Measurements from ENCODE around the gene METTL23. TPM values are rescaled to one million over a fixed set of nuclear protein-coding genes. Genes with fewer than 3 reads are reported as not detected.
A peak's percentile ranks its signal among the peaks of the same experiment; 100 is the strongest.

METTL23 gene
- total and polyA plus RNA-seq, 8 donors, result 1.2 to 72.1 (median 31.7) TPM

- Histone ChIP-seq H3K4me3 (no peak overlapping the region), H3K36me3 (peaks cover 35 to 75% (median 67%) of the 10 kb centered on the region in 4 donors), H3K4me1 (peaks cover 0 to 4% (median 0%) of the 10 kb centered on the region in 4 donors), H3K27me3 (no peaks in the 10 kb centered on the region), H3K27ac (no peak overlapping the region), H3K9me3 (no peaks in the 10 kb centered on the region)
- intact Hi-C loops (cut with DNase I; ENCODE audit: low total_unique reads), result no loop called here
- DNase-seq, result no peak
- TF ChIP-seq CTCF (IDR thresholded peaks at IDR 0.05), result no peak
- TF ChIP-seq POLR2A (IDR thresholded peaks at IDR 0.05), result no peak
- no peak for TF ChIP-seq EP300 (IDR thresholded peaks at IDR 0.05)
- TF ChIP-seq POLR2AphosphoS5 (IDR thresholded peaks at IDR 0.05), result no peak
- WGBS, 5 donors, result 95 to 100% (median 100%) methylated on average over 1 of the region's 1 CpG
These were observed 22.0 kb downstream of the METTL23 start for GRCh38 chr17:76748657-76749056.

GRCh38 chr17:76751416-76751993 is 24.9 kb downstream of the METTL23 start:
- Histone ChIP-seq H3K36me3 (peaks cover 25 to 72% (median 63%) of the 10 kb centered on the region in 4 donors), H3K4me1 (peaks cover 0 to 4% (median 0%) of the 10 kb centered on the region in 4 donors), H3K4me3 (no peak overlapping the region), H3K27ac (no peak overlapping the region), H3K27me3 (no peaks in the 10 kb centered on the region), H3K9me3 (no peaks in the 10 kb centered on the region)
- DNase-seq, result no peak
- TF ChIP-seq EP300 (IDR thresholded peaks at IDR 0.05), result no peak
- TF ChIP-seq CTCF (IDR thresholded peaks at IDR 0.05), result no peak
- TF ChIP-seq POLR2A (IDR thresholded peaks at IDR 0.05), result no peak
- no peak for TF ChIP-seq POLR2AphosphoS5 (IDR thresholded peaks at IDR 0.05)
- intact Hi-C loops (cut with DNase I; ENCODE audit: low total_unique reads), result no loop called here
- WGBS, 5 donors, result 87 to 97% (median 95%) methylated on average over 3 of the region's 3 CpGs

- Histone ChIP-seq H3K36me3 (peaks cover 27 to 72% (median 63%) of the 10 kb centered on the region in 4 donors), H3K4me3 (no peak overlapping the region), H3K9me3 (no peaks in the 10 kb centered on the region), H3K27ac (no peak overlapping the region), H3K4me1 (peaks cover 0 to 4% (median 0%) of the 10 kb centered on the region in 4 donors), H3K27me3 (no peaks in the 10 kb centered on the region)
- intact Hi-C loops (cut with DNase I; ENCODE audit: low total_unique reads), result no loop called here
- 84 to 90% (median 85%) methylated on average over 4 of the region's 4 CpGs for WGBS, 5 donors
- no peak for DNase-seq
- TF ChIP-seq POLR2A (IDR thresholded peaks at IDR 0.05), result no peak
- TF ChIP-seq POLR2AphosphoS5 (IDR thresholded peaks at IDR 0.05), result no peak
- TF ChIP-seq EP300 (IDR thresholded peaks at IDR 0.05), result no peak
- TF ChIP-seq CTCF (IDR thresholded peaks at IDR 0.05), result no peak
These were observed 25.4 kb downstream of the METTL23 start for GRCh38 chr17:76752006-76752405.

- no peaks in the 10 kb centered on the region for H3K4me1 ChIP-seq
- H3K36me3 ChIP-seq, result peaks cover 30 to 72% (median 66%) of the 10 kb centered on the region in 4 donors
- TF ChIP-seq CTCF (IDR thresholded peaks at IDR 0.05), result no peak
- TF ChIP-seq POLR2A (IDR thresholded peaks at IDR 0.05), result no peak
- no peak for TF ChIP-seq POLR2AphosphoS5 (IDR thresholded peaks at IDR 0.05)
- no peak for TF ChIP-seq EP300 (IDR thresholded peaks at IDR 0.05)
- H3K4me3 ChIP-seq, result no peak overlapping the region
- 82 to 89% (median 88%) methylated on average over 12 of the region's 12 CpGs for WGBS, 5 donors
- no peak for DNase-seq
- no peaks in the 10 kb centered on the region for H3K27me3 ChIP-seq
- H3K9me3 ChIP-seq, result no peaks in the 10 kb centered on the region
- peak overlapping the region in 1 of 5 donors; percentile 52 for H3K27ac ChIP-seq
- intact Hi-C loops (cut with DNase I; ENCODE audit: low total_unique reads), result no loop called here
These were observed 26.7 kb downstream of the METTL23 start for GRCh38 chr17:76753061-76753961.
